ENCODE measurements around the gene HRC.
"Not testable (repeated sequence)": the region's sequence is repeated elsewhere in the genome, so short reads cannot be mapped to it uniquely, and the experiment has no call there.

HRC gene
- 0 reads per million in 4 donors for total RNA-seq

GRCh38 chr19:49155005-49155819 is at the start of gene HRC:
TSS of gene HRC (minus strand) at chr19:49155396. CDS start at chr19:49155237, 159 bp downstream.
- DNase-seq: no peak

GRCh38 chr19:49201042-49201441 is 45.8 kb upstream of the HRC start:
- DNase-seq: no peak

GRCh38 chr19:49200238-49200862 is 45.2 kb upstream of the HRC start:
- no peak for DNase-seq

- no peak for DNase-seq
These were observed 41.5 kb upstream of the HRC start for GRCh38 chr19:49196527-49197240.

GRCh38 chr19:49194408-49194807 is 39.2 kb upstream of the HRC start:
- no peak for DNase-seq

GRCh38 chr19:49193822-49194394 is 38.7 kb upstream of the HRC start:
- DNase-seq: no peak

- DNase-seq: no peak
These were observed 35.6 kb upstream of the HRC start for GRCh38 chr19:49190781-49191180.

- DNase-seq: no peak
These were observed 34.1 kb upstream of the HRC start for GRCh38 chr19:49189259-49189658.

- DNase-seq: no peak
These were observed 33.5 kb upstream of the HRC start for GRCh38 chr19:49188626-49189200.

- DNase-seq: no peak
These were observed 30.9 kb upstream of the HRC start for GRCh38 chr19:49186108-49186507.

- no peak for DNase-seq
These were observed 27.7 kb upstream of the HRC start for GRCh38 chr19:49182848-49183375.

GRCh38 chr19:49182010-49182847 is 27.0 kb upstream of the HRC start:
- not testable (repeated sequence) for DNase-seq

- no peak for DNase-seq
These were observed 25.5 kb upstream of the HRC start for GRCh38 chr19:49180659-49181058.

GRCh38 chr19:49173198-49173597 is 18.0 kb upstream of the HRC start:
- DNase-seq: no peak

GRCh38 chr19:49168421-49168820 is 13.2 kb upstream of the HRC start:
- no peak for DNase-seq

GRCh38 chr19:49167857-49168409 is 12.7 kb upstream of the HRC start:
- DNase-seq: no peak

- no peak for DNase-seq
These were observed 10.7 kb upstream of the HRC start for GRCh38 chr19:49165865-49166301.

- no peak for DNase-seq
These were observed 10.0 kb upstream of the HRC start for GRCh38 chr19:49165111-49165750.

GRCh38 chr19:49161987-49162386 is 6.8 kb upstream of the HRC start:
- DNase-seq: no peak

- DNase-seq: no peak
These were observed 5.4 kb upstream of the HRC start for GRCh38 chr19:49160450-49161189.

All from T-helper 1 cell (primary cell).